SU-DHL-6 (cell line): ENCODE results near the gene ANTXR1.

Experiments used
- H2AFZ ChIP-seq: fragments of 200-600 bp; sonication (generic); 2 replicates; pipeline ENCODE4 v1.6.1; 2014; ENCODE audit warnings: low read depth, mild to moderate bottlenecking, moderate library complexity, mixed read lengths, antibody characterized with exemption, low read length; ENCODE audit not compliant: severe bottlenecking
- H3F3A ChIP-seq: fragments of 200-600 bp; shearing (Covaris generic); 2 replicates; pipeline ENCODE4 v1.6.0; 2016; ENCODE audit warnings: antibody characterized with exemption, mild to moderate bottlenecking; ENCODE audit not compliant: insufficient read depth
- H3K27ac ChIP-seq: fragments of 200-600 bp; sonication (generic); 2 replicates; pipeline ENCODE4 v1.5.1; 2016; ENCODE audit warnings: low read depth, mild to moderate bottlenecking, low read length, moderate library complexity, mixed read lengths
- H3K27me3 ChIP-seq: fragments of 200-600 bp; sonication (generic), shearing (Covaris generic); 2 replicates; pipeline ENCODE4 v1.6.0; 2014; ENCODE audit warnings: mild to moderate bottlenecking, low read length
- H3K36me3 ChIP-seq: fragments of 200-600 bp; sonication (generic); 2 replicates; pipeline ENCODE4 v1.6.1; 2014; ENCODE audit warnings: mild to moderate bottlenecking, low read length, mixed read lengths
- H3K4me2 ChIP-seq: fragments of 300-600, 200-600 bp; shearing (Covaris generic), sonication (generic); 2 replicates; pipeline ENCODE4 v1.6.0; 2014; ENCODE audit warnings: low read length, low read depth, mild to moderate bottlenecking; ENCODE audit not compliant: poor library complexity, severe bottlenecking
- H3K4me3 ChIP-seq: fragments of 200-600 bp; sonication (generic); 2 replicates; pipeline ENCODE4 v1.5.1; 2014; ENCODE audit warnings: antibody characterized with exemption, low read length, mild to moderate bottlenecking, mixed read lengths; ENCODE audit not compliant: insufficient read depth, poor library complexity, severe bottlenecking
- H3K79me2 ChIP-seq: fragments of 200-600 bp; sonication (generic); 2 replicates; pipeline ENCODE4 v1.6.1; 2014; ENCODE audit warnings: mild to moderate bottlenecking, low read length, moderate library complexity; ENCODE audit not compliant: insufficient read depth
- H3K9ac ChIP-seq: fragments of 200-600 bp; sonication (generic); 2 replicates; pipeline ENCODE4 v1.7.0; 2014; ENCODE audit warnings: mild to moderate bottlenecking, low read length
- H3K9me2 ChIP-seq: fragments of 200-600 bp; sonication (generic); replicated peaks from 2 replicates; pipeline ENCODE4 v1.6.1; 2014; ENCODE audit warnings: low read length; ENCODE audit not compliant: insufficient read depth
- H3K9me3 ChIP-seq: fragments of 200-600 bp; sonication (generic); 2 replicates; pipeline ENCODE4 v1.6.1; 2014; ENCODE audit warnings: low read length, mixed read lengths; ENCODE audit not compliant: insufficient read depth
- H4K20me1 ChIP-seq: fragments of 200-600 bp; sonication (generic); 2 replicates; pipeline ENCODE4 v1.6.1; 2014; ENCODE audit warnings: low read depth, mild to moderate bottlenecking, antibody characterized with exemption, low read length, moderate library complexity, mixed read lengths
- EZH2phosphoT487 ChIP-seq: fragments of 200-600 bp; sonication (generic), shearing (Covaris generic); conservative IDR thresholded peaks from 2 replicates; pipeline ENCODE4 v1.6.1; 2018; ENCODE audit warnings: mild to moderate bottlenecking, antibody characterized with exemption, low read length, moderate library complexity, mixed read lengths
- TF ChIP-seq, protein P1 (sequence below): fragments of 200-600 bp; sonication (generic); IDR thresholded peaks from one replicate; pipeline ENCODE4 v1.5.1; 2017; ENCODE audit warnings: antibody characterized with exemption, mild to moderate bottlenecking, low read length, moderate library complexity; ENCODE audit not compliant: insufficient read depth, poor library complexity, severe bottlenecking

The ANTXR1 gene

DNA sequence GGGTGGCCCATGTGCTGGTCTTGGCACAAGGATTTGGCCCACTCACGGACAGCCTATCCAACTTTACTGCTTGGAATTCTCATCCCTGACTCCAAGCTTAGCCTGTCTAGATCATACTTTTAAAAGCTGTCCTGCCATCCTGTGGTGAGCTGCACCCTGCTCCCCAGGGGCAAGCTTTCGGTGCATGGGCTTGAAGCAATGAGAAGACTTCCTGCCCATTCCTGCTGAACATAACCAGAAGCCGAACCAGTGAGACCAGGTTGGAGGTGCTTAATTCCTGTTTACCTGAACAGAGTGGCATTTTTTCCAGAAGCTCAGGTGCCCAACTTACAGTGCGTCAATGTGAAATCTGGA lies 154.5 kb downstream of the ANTXR1 start:
- Histone ChIP-seq H3K79me2 (no peaks in the 10 kb centered on the region), H3K27me3 (no peaks in the 10 kb centered on the region), H3K9me3 (no peaks in the 10 kb centered on the region), H2AFZ (no peak overlapping the region), H3K9ac (no peak overlapping the region), H3K4me2 (no peak overlapping the region), H3K4me3 (no peak overlapping the region), H3K36me3 (no peaks in the 10 kb centered on the region), H4K20me1 (no peaks in the 10 kb centered on the region), H3K27ac (no peak overlapping the region), H3K9me2 (no peaks in the 10 kb centered on the region), H3F3A (no peaks in the 10 kb centered on the region)
- TF ChIP-seq, protein P1, sequence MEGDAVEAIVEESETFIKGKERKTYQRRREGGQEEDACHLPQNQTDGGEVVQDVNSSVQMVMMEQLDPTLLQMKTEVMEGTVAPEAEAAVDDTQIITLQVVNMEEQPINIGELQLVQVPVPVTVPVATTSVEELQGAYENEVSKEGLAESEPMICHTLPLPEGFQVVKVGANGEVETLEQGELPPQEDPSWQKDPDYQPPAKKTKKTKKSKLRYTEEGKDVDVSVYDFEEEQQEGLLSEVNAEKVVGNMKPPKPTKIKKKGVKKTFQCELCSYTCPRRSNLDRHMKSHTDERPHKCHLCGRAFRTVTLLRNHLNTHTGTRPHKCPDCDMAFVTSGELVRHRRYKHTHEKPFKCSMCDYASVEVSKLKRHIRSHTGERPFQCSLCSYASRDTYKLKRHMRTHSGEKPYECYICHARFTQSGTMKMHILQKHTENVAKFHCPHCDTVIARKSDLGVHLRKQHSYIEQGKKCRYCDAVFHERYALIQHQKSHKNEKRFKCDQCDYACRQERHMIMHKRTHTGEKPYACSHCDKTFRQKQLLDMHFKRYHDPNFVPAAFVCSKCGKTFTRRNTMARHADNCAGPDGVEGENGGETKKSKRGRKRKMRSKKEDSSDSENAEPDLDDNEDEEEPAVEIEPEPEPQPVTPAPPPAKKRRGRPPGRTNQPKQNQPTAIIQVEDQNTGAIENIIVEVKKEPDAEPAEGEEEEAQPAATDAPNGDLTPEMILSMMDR, result no peak
- TF ChIP-seq EZH2phosphoT487, result no peak

DNA sequence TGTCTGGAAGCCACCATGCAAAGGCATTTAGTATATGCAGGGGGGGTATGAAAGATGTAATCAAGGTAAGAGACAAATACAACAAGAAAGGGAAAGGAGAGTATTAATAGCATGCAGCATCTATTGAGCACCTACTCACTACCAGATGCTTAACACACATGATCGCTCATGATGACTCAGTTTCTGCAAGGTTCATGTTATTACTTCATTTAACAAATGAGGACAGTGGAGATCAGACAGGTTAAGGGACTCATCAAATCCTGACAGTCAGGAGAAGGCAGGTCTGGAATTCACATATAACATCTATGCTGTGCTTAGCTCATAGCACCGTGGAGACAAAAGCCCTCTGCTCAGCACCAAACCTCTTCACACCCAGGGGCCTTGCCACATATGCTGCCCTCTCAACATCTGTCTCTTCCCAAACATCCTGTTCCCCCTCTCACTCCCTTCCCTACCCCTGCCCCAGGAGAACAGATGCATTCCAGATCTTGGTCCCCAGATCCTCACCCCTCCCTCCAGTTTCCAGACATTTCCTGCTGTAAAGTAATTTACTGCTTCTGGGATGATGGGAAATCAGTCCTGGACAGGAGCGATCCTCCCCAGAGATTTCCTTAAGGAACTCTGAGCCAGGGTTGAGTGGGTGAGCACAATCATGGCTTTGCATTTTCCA lies 155.3 kb downstream of the ANTXR1 start:
- H3K4me2 ChIP-seq, result no peak overlapping the region
- H3K27me3 ChIP-seq, result no peaks in the 10 kb centered on the region
- no peak overlapping the region for H2AFZ ChIP-seq
- no peak for TF ChIP-seq EZH2phosphoT487
- TF ChIP-seq, protein P1, result no peak
- H3F3A ChIP-seq, result no peaks in the 10 kb centered on the region
- H3K9me3 ChIP-seq, result no peaks in the 10 kb centered on the region
- H3K9ac ChIP-seq, result no peak overlapping the region
- no peaks in the 10 kb centered on the region for H3K79me2 ChIP-seq
- no peak overlapping the region for H3K27ac ChIP-seq
- no peak overlapping the region for H3K4me3 ChIP-seq
- no peaks in the 10 kb centered on the region for H4K20me1 ChIP-seq
- H3K9me2 ChIP-seq, result no peaks in the 10 kb centered on the region
- H3K36me3 ChIP-seq, result no peaks in the 10 kb centered on the region

DNA sequence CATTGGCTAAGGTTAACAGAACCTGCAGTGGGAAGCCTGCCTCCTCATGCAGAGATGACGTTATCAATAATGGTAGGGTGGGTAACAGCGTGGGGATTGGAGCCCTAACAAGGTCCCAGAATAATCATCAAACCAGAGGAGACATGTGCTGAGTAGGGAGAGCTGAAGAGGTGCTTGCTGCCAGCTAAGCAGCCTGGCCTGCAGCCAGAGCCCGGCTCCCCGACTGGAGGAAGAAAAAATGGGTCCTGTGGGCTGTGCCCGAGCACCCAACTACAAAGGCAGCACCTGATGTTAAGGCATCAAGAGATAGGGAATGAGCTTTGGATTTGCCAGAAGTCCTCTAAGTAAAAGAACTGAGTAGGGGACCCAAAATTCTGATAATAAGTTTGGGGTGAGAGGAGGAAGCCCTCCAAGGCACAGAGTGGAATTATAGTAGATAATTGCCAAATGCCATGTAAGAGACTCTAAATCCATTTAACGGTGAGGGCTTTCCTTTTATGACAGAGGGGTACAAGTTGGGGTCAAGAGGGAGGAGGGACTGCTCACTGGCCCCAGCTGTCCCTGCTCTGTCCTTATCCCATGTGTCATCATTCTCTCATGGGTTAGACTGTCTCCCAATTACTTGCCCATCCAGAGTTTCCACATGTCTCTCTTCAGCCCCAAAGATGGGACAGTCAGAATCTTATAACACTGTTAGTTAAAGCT lies 156.1 kb downstream of the ANTXR1 start:
- Histone ChIP-seq H3K4me3 (no peak overlapping the region), H3F3A (no peaks in the 10 kb centered on the region), H3K36me3 (no peaks in the 10 kb centered on the region), H3K27ac (no peak overlapping the region), H2AFZ (no peak overlapping the region), H3K4me2 (no peak overlapping the region), H3K27me3 (no peaks in the 10 kb centered on the region), H3K9ac (no peak overlapping the region), H3K9me3 (no peaks in the 10 kb centered on the region), H4K20me1 (no peaks in the 10 kb centered on the region), H3K79me2 (no peaks in the 10 kb centered on the region), H3K9me2 (no peaks in the 10 kb centered on the region)
- no peak for TF ChIP-seq EZH2phosphoT487
- TF ChIP-seq, protein P1, result no peak
